ENCODE data around the gene SMARCA1.
A peak's percentile ranks its signal among the peaks of the same experiment; 100 is the strongest.

GRCh38 chrX:129540068-129540653, 16.9 kb upstream of the SMARCA1 start, which contains the start of gene OCRL:
- TF ChIP-seq CTCF (IDR thresholded peaks at IDR 0.05): peak in 2 of 3 experiments; percentile 19 to 47
- TF ChIP-seq POLR2AphosphoS5 (IDR thresholded peaks at IDR 0.05; ENCODE audit: insufficient read depth in 1 of 2, low read depth in 1 of 2): peak in 1 of 2 donors; percentile 49

Measured in vagina (tissue), 2 donors.